HG03432 (cell line): ENCODE data around the gene BEGAIN.

Experiments
- ATAC-seq: cut with Tn5 transposase; IDR thresholded peaks from one replicate; pipeline ENCODE4 v1.9.1; 2021; ENCODE audit warnings: mild to moderate bottlenecking, moderate library complexity; ENCODE audit not compliant: unreplicated experiment

The BEGAIN gene

DNA sequence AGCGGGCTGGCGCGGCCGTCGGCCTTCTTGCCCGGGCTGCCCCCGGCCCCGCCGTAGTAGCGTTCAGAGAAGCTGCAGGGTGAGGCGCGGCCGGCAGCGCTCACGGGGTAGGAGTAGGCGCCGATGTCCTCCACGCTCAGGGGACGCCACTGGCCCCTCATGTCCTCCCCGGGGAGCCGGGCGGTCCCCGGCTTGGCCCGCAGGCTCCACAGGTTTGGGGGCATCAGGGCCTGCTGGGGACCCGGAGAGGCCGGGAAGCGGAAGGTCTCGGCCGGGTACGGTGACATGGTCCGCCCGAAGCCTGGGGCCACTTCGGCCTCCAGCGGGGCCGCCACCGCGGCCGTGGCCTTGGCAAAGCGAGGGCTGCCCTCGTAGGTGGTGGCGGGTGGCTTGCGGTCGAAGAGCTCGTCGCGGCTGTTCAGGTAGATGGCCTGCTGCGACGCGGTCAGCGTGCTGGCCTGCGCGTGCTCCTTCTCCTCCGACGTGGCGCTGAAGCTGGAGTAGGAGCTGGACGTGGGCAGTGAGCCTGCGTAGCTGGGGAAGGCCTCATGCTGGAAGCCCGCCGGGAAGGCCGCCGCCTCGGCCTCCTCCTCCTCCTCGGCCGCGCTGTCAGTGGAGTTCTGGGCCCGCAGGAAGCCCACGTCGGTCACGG, 48.7 kb downstream of the BEGAIN start:
- no peak for ATAC-seq

DNA sequence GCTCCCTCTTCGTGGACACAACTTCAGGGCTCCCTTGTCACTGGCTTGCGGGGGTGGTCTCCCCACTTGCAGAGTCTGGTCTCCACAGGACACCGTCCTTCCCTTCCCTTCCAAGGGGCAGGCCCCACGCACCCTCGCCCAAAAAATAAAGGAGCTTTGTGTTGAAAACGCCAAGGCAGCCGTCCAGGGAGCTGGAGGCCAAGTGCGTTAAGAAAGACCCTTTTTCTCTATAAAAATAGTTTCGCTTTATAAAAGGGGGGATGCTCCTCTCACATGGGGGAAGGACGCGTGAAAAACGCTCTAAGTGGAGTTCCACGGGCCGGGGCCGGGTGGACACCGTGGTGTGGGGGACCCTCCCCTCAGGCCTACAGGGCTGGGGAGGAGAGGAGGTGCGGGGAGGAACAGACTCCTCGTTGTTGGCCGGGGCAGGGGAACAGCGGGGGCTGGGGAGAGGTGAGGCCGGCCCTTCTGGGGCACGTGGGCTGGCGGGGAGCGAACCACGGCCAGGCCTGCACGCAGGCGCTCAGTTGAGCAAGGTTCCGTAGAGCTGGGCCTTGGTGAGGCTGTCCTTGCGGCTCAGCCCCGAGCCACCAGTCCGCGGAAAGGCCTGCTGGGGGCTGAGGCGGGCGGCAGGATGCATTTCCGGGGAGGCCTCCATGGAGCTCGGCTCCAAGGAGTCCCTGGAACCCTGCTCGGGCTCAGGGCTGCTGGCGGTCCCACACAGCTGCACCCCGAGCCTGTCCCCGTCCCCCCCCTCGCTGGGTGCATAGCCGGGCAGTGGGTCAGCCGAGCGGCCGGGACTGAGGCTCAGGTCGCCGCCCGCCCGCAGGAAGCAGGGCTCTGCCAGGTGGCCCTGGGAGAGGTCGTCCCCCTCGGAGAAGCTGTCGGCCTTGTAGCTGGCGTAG, 49.5 kb downstream of the BEGAIN start:
- ATAC-seq = no peak

DNA sequence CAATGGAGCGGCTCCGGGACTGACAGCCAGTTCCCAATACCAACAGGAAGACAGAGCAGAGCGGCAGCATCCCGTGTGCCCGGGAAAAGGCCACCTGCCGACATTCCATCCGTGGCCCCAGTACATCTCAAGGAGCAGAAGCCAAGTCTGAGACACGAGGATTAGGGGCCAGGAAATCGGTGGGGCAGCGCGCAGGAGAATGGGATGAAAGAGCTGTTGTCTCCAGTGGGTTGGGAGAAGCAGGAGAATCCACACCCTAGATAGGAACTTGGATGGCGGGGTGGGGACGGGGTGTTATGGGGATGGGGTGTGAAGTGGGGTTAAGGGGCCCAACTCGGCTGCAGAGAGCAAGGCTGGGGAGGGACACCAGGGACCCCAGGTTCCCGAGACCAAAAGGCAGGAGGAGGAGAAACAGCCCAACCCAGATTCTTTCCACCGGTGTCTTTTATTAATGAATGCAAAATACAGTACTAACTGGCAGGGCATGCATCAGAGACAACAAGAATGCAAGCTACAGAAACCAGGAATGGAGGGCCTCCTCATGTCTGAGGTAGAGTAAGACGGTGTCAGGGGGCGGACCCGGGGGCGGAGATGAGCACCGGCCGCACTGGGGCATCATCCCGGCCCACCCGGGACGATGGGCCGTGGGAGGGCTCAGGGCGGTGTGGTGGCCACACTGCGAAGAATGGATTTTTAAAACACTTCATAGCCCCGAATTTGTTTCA, 50.3 kb downstream of the BEGAIN start:
- ATAC-seq = no peak

DNA sequence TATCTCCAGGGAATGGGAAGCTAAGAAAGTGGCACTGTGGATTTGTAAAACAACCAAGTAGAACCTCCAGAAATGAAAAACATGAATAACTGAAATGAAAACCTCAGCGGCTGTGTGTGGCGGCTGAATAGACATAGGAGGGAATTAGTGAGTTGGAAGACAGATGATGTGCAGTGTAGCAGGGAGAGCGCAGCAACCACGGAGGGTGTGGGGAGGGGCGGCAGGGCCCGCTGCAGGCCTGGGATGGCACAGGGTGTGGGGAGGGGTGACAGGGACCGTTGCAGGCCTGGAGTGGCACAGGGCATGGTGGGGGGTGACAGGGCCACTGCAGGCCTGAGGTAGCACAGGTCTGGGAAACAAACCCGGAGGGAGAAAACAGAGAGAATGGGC, 51.1 kb downstream of the BEGAIN start:
- no peak for ATAC-seq

DNA sequence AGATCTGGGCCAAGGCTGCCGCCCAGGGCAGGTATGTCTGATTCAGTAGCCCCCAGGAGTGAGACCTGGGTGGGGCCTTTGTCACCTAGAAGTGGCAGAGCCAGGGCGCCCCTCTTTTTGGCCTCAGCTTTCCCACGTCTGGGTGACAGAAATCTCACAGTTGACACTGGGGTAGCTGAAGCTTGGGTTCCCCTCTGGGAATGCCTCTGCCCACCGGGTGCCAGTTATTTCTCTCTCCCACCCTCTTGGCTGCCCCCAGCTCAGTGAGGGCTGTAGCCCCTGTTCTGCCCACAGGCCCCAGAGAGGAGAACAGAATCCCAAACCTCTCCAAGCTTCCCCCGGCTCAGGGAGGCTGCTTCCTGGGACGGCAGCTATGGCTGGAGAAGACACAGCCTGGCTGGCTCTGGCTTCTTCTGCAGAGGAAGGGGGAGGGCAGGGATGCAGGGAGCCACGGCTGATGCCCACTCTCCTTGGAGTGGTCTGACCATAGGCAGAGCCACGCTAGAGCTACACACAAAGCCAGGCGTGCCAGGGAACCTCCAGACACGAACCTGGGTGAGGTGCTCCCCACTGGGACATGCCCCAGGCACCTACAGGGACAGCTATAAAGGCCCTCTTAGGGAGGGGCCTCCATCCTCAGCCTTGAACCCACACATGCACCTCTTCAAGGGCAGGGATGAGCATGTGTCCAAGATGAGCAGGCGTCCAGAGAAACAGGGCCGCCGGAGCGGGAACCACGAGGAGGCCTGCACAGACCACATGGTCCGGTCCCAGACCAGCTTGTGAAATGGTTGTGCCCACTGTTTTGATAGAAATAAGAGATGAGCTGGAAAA, 51.7 kb downstream of the BEGAIN start:
- ATAC-seq = no peak

DNA sequence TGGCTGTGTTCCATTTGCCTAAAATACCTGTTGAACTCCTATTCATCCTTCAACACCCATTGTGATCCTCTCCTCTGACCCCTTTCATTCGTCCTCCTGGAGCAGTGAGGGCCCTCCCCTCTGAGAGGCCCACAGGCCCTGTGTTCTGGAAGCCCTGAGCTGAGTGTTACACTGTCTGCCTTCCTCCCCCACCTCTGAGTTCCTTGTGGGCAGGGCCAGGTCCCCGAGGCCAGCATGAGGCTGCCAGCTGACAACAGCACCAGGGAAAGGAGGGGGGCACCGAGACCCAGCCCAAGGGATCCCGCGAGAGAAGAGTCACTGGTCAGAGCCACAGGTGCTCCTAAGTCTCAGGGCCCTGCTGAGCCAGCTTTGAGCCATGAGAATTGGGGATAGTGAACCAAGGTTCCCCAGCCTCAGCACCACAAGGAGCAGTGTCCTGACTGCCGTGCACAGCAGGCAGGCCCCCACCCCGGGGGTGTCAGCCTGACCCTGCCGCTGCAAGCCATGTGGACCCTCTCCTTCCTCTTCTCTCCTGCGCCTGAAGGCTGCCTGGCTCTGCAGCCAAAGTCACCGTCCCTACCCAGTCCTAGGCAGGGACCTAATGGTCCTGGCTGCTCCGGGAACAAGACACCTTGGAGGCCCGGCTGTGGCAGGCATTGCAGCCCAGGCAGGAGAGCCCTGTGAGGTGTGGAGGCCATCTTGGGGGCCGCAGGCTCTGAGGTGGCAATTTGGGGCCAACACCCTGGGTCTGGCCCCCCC, 52.5 kb downstream of the BEGAIN start:
- no peak for ATAC-seq

DNA sequence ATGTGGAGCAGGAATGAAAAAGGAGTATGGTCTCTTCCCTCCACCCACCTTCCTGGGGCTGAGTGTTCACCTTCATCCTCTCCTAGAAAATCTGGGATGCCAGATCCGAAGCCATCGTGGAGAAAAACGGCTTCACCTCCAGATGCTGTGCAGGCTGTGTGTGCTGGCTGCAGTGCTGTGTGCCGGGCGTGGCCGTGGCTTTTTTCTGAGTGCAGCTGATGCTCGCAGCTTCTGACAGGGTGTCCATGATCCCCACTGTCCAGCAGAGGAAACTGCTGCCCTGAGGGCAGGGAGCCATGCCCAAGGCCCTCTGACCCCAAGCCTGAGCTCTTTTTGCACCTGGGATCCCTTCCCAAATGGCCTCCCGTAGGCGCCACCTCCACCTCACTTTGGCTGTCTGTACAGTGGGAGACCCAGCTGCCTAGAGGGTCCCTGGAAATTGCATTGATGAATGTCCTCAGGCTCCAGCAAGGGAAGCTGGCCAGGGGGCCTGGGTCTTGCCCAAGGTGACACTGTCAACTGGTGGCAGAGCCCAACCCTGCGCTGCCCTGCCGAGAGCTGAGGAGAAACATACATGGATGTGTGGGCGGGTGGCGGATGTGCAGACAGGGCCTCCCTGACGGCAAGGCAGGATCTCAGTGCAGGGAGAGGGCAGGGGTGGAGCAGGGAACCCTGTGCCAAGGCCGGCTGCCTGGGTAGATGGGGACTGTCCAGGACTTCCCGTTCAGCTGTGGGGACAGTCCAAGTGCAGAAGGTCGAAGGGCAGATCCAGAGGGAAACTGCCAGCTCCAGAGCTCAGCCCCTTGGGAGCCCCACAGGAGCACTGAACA, 53.3 kb downstream of the BEGAIN start:
- ATAC-seq = no peak

DNA sequence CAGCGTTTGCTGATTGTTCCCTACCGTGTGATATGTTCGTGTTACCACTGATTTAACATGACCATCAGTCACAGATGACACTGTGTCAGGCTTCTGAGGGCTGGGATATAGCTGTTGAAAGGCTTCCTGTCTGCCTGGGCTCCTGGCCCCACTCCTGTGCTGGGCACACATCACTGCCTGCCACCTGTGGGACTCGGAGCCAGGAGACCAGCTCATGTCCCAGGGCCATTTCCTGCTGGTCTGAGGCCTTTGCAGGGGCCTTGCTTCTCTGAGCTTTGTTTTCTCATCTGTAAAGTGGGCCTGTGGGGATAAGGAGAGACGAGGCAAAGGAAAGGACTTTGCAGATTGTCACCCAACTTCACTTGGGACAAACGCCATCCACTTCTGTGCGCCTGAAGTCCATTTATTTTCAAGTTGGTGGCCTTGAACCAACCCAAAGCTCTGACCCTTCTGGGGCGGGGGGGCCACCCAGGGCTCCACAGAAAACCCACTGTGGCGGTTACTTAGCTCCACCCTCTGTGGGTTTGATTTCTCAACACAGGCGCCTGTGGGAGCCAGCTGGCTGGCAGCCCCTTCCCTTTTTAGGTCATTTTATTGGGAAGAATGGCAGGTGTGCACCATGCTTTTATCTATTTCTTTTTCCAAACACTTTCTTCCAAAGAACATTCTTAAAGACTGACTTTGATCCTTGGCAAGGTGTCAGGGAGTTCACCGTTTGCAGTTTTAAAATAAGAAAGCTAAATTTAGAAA, 54.1 kb downstream of the BEGAIN start:
- no peak for ATAC-seq

DNA sequence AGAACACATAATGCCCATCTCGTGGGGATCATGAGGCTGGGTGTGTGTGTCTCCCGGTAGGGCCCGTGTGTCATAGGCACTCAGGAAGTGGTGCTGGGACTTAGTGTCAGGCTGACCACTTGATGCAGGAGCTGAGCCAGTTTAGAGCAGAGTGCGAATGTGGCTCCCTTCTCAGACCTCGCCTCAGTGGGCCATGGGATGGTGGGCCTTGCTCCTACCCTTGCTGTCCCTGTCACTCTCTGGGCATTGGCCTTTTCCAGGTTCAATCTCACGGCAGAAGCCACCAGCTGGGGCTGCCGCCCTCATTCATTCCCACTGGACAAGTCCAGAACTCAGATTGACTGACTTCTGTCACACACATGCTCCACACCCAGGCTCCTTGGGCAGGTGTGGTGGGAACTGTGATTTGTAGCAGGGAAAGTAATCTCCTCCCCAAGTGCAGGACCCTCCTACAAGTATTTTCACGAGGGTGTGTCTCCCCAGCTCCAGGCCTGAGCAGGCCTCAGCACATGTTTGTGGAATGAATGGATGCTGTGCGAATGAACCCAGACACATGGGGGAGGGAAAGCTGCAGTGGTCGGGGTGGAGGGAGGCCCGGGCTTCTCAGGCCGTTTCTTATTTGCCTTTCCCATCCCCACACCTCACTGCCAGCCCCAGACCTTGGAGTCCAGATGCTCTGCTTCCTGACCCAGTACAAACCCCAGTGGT, 54.9 kb downstream of the BEGAIN start:
- ATAC-seq = no peak

DNA sequence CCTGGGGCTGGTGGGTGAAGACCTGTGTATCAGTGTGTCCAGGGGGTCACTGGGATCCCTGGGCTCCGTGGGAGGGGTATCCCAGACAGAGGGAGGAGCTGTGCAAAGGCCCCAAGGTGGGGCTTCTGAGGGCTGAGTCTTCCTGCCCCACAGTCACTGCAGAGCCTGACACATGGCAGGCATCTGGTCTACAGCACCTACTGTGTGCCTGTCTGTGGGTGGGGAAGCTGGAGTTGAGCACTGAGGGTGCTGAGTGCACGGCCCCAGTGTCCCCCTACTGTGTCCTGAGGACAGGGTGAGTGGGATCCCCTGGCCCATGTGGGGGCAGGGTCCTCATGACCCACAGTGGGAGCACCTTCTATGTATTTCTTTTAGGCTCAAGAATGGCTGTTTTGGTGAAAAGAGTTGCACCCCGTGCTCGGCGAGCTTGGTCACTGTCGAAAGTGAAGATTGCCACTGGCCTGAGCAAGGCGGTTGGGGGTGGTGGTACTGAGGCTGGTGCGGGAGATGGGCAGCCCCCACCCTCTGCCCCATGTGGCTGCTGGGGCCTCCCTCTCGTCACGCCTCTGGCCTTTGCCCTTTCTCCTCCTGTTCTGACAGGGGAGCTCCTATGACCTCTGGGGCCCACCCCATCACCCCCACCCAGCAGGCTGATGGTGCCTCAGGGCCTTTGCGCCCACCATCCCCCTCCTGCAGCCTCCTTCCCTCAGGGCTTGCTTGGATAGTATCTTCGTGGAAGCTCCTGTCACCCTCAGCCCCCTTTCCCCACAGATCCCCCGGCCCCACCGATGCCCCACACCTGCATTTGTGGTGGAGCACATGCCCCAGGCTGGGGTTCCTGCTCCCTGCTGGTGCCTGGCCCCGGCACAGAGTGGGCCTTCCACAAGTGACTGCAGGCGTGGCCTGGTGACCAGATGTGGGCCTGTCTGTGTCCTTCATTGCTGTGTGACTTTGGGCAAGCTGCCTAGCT, 55.8 kb downstream of the BEGAIN start:
- ATAC-seq = no peak

DNA sequence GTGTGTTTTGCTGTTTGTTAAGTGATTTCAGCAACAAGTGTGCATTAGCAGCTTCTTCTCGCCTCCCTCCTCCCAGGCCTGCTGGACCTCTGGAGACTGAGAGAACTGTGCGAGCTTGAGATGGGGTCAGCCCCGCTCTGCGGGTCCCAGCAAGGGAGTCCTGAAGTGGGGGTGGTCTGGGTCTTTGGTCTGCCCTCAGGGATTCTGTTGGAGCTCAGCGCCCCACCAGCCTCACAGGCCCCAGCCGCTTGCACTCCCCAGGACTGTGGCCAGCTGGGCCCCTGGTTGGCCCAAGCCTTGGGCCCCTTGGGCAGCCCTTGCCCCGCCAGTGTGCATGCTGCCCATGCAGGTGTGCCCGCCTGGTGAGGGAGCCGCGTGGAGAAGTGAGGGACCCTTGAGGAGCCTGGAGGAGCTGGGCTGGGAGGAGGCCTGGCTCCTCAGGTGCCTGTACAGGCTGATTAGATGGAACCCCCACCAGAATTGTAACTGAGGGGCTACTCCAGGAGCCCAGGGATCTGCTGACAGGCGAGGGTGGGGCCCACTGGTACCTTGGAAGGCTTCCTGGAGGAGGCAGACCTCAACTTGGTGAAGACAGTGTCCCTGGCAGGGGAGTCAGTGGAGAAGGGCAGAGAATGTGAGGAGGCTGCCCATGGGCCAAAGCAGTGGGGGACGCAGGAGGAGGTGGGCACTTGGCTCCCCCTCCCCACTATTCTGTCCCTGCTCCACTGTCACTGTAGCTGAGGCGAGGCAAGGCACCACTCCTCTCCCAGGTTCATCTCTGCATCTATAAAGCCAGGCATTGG, 56.7 kb downstream of the BEGAIN start:
- ATAC-seq = no peak

DNA sequence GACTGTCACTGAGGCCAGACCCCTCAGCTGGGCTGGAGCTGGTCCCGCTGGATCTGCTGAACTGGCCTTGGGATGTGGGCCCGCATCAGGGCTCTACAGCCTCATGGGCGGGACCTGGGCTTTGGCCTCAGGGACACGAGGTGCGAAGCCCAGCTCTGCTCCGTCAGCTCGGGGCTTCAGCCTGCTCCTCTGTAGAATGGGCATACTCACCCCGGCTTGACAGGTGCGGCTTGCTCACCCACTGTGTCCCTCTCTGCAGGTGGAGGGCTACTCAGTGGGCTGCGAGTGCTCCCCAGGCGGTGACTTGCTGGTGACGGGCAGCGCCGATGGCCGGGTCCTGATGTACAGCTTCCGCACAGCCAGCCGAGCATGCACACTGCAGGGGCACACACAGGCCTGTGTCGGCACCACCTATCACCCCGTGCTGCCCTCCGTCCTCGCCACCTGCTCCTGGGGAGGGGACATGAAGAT, 57.6 kb downstream of the BEGAIN start:
- no peak for ATAC-seq

DNA sequence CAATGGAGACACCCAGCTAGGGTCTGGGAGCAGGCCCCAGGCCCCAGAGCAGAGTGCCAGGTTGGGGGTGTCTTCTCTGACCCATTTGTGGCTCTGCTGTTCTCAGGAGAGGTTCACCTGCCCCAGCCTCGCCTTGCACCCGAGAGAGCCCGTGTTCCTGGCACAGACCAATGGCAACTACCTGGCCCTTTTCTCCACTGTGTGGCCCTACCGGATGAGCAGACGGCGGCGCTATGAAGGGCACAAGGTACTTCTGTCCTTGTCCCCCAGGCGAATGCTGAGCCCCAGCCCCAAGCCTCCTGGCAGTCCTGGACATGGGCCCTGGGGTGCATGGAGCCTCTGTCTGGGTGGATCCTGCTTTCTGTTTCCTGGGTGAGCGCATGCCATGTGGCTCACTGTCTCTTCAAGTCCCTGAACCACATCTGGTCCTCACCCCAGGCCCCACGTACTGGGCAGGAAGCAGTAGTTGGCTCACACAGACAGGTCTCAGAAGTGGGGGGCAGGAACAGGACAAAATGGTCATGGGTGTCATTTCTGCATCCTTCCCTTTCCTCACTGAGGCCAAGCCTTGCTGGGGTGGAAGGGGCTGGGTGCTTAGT, 58.2 kb downstream of the BEGAIN start:
- ATAC-seq = no peak

DNA sequence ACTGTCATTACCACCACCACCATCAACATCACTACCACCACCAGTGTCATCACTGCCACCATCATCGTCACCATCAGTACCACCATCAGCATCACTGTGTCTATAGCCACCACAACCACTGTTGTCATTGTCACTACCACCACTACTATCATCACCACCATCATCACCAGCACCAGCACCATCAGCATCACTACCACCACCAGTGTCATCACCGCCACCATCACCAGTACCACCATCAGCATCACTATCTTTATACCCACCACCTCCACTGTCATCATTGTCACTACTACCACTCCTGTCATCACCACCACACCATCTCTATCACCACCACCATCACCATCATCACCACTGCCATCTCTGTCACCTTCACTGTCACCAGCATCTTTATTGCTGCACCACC, 60.6 kb downstream of the BEGAIN start:
- no peak for ATAC-seq

DNA sequence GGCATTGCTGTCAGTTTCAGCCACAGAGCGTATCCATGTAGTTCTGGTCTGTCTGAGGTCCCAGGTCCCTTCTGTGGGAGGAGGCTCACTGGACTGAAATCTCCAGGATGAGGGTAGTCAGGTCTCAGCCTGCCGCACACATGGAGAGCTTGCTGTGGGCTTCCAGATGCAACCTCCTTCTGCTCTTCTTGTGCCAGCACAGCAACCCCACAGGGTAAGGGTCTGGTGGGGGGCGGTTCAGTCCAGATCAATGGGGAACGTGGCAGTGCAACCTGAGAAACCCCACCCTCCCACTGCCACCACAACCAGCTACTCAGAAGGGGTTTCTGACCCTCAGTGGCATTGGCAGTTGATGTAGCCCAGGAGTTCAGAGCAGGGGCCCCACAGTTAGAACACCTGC, 61.2 kb downstream of the BEGAIN start:
- ATAC-seq = no peak
